K562 treated with DMSO at 1 percent for 4 hours (cell line): ENCODE data around the gene DNAH5. TPM values are rescaled to one million over a fixed set of nuclear protein-coding genes. Genes with fewer than 3 reads are reported as not detected.

Experiments
- total RNA-seq: library from RNA; unstranded; fragments of 300-600 nt; gene quantifications from 2 replicates; pipeline ENCODE4 v1.2.3, GENCODE V29; 2022; ENCODE audit not compliant: insufficient read depth

The DNAH5 gene
- not detected in 2 replicates for total RNA-seq

GRCh38 chr5:13944560-13945199, at the start of gene DNAH5:
DNAH5 (minus strand) TSS chr5:13944688; CDS start chr5:13944438, 250 bp downstream.

Other genes starting within 250 kb of the DNAH5 start
- 0.65 and 0.82 TPM in 2 replicates for gene TRIO, start 198.7 kb upstream of the DNAH5 start, total RNA-seq